ENCODE results near the gene SPEN.

- TF ChIP-seq, protein P1, sequence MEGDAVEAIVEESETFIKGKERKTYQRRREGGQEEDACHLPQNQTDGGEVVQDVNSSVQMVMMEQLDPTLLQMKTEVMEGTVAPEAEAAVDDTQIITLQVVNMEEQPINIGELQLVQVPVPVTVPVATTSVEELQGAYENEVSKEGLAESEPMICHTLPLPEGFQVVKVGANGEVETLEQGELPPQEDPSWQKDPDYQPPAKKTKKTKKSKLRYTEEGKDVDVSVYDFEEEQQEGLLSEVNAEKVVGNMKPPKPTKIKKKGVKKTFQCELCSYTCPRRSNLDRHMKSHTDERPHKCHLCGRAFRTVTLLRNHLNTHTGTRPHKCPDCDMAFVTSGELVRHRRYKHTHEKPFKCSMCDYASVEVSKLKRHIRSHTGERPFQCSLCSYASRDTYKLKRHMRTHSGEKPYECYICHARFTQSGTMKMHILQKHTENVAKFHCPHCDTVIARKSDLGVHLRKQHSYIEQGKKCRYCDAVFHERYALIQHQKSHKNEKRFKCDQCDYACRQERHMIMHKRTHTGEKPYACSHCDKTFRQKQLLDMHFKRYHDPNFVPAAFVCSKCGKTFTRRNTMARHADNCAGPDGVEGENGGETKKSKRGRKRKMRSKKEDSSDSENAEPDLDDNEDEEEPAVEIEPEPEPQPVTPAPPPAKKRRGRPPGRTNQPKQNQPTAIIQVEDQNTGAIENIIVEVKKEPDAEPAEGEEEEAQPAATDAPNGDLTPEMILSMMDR (IDR thresholded peaks at IDR 0.05): no peak
- TF ChIP-seq POLR2A (IDR thresholded peaks at IDR 0.05): no peak
Observed at GRCh38 chr1:15943328-15943991, 96.0 kb downstream of the SPEN start.
